ENCODE measurements around the gene C9orf50. TPM values are rescaled to one million over a fixed set of nuclear protein-coding genes. Genes with fewer than 3 reads are reported as not detected.

C9orf50 gene
- total and polyA plus RNA-seq, 2 donors (not counting 3 experiments of a cell fraction or from before 2014, with no cell fraction given): not detected

DNA sequence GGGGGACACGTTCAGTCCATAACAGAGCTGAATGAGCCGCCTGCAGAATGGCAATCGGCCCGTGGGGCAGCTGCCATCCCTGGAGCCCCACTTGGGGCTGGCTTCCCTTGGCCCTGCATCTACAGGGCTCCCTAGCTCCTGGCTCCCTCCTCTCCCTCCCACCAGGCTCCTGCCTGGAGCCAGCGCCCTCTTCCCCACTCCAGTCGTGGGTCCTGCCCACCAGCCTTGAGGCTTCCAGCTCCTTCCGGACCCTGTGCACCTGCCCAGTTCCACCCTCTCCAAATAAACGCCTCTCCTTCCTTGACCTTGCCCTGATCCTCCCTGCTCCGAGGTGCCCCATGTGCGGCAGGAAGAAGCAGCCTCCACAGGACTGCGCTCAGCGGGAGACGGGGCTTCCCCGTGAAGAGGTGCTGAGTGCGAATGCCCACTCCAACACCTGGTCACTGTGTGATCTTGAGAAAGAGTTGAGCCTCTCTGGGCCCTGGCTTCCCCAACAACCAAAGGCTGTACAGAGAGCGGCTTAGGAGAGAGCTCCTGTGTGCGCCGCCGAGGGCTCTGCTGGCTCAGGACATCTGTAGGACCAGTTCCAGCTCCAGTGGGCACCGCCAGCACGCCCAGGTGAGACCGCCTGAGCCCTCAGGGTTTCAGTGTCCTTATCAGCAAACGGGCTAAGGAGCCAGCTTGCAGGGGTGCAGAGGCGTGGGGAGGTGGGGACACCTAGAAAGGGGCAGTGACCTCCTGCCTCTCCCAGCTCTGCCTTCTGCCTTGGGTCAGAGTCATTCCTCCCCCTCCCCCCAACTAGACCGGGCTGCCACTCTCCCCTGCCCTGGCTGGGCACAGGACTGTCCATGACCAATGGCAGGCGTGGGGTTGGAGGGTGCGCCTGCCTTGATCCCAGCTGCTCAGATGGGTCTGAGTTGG, 12.1 kb downstream of the C9orf50 start:
- Histone ChIP-seq H3K27me3 (ENCODE audit: control insufficient read depth in 2 of 2, insufficient read depth in 2 of 2, low read length in 2 of 2) (peaks cover 0 to 5% of the 10 kb centered on the region in 2 experiments), H3K79me2 (ENCODE audit: control insufficient read depth, insufficient read depth, low read length) (no peaks in the 10 kb centered on the region), H3K4me1 (ENCODE audit: control insufficient read depth, extremely low read depth, insufficient read depth, low read length) (peaks cover 14% of the 10 kb centered on the region), H3K27ac (ENCODE audit: insufficient read depth, low read depth, low read length) (no peak overlapping the region), H3K9ac (replicated peaks; ENCODE audit: extremely low read depth, insufficient read depth, low read length) (no peak overlapping the region), H3K4me3 (replicated peaks in 1 of 3; ENCODE audit: insufficient read depth in 1 of 3, low read depth in 1 of 3, low read length in 3 of 3) (no peak overlapping the region), H3K4me2 (ENCODE audit: insufficient read depth, low read length) (no peak overlapping the region), H3K36me3 (ENCODE audit: control insufficient read depth in 2 of 2, extremely low read depth in 1 of 2, insufficient read depth in 2 of 2, low read length in 2 of 2) (no peaks in the 10 kb centered on the region), H3K9me3 (replicated peaks; ENCODE audit: control insufficient read depth, insufficient read depth, low read length) (no peaks in the 10 kb centered on the region), H3K9me1 (replicated peaks; ENCODE audit: control insufficient read depth, extremely low read depth, insufficient read depth, low read length) (no peaks in the 10 kb centered on the region), H2AFZ (ENCODE audit: low read depth, low read length) (no peak overlapping the region), H4K20me1 (replicated peaks; ENCODE audit: control insufficient read depth, extremely low read depth, insufficient read depth, low read length) (no peaks in the 10 kb centered on the region)
- FAIRE-seq: no peak
- no peak for TF ChIP-seq EZH2 (IDR thresholded peaks at IDR 0.05; ENCODE audit: borderline replicate concordance, low read depth, low read length, severe bottlenecking)
- TF ChIP-seq GATA2 (IDR thresholded peaks at IDR 0.05; ENCODE audit: insufficient read depth, insufficient read length, low read depth, low read length): no peak
- no peak for TF ChIP-seq POLR2A (IDR thresholded peaks at IDR 0.05; ENCODE audit: low read depth, low read length)
- TF ChIP-seq, protein P1, sequence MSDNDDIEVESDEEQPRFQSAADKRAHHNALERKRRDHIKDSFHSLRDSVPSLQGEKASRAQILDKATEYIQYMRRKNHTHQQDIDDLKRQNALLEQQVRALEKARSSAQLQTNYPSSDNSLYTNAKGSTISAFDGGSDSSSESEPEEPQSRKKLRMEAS (IDR thresholded peaks at IDR 0.05; ENCODE audit: insufficient read depth, insufficient read length): no peak
- no peak for TF ChIP-seq JUN (IDR thresholded peaks at IDR 0.05; ENCODE audit: borderline replicate concordance, insufficient read depth, insufficient read length, low read depth)
- no peak for TF ChIP-seq FOS (IDR thresholded peaks at IDR 0.05; ENCODE audit: borderline replicate concordance, insufficient read depth, low read length)
- TF ChIP-seq CTCF (IDR thresholded peaks at IDR 0.05; ENCODE audit: extremely low read depth in 1 of 2, insufficient read depth in 1 of 2, low read depth in 1 of 2, low read length in 2 of 2): no peak
- TF ChIP-seq MYC (IDR thresholded peaks at IDR 0.05; ENCODE audit: low read depth, low read length): no peak
- no peak for TF ChIP-seq POLR2AphosphoS5 (IDR thresholded peaks at IDR 0.05; ENCODE audit: insufficient read depth, low read depth, low read length)
- DNase-seq (ENCODE audit: low read depth, low spot score): no peak
- ChIA-PET CTCF (interaction anchor here (0.8 to 7.0 kb wide), 11 partner anchors 125 to 477 kb away, joined by 3 to 100 read pairs (median 5); no protein-coding TSS in a partner anchor), POLR2A (interaction anchor here (1.5 kb wide), 1 partner anchor 469 kb away, joined by 4 read pairs; no protein-coding TSS in a partner anchor)
- dilution Hi-C loops (cut with MboI; ENCODE audit: extremely low pct_ligation_motif_present, low sequenced_read_pairs): no loop called here
- BruUV-seq (replicated peaks): no TSS peak
- intact Hi-C loops (cut with micrococcal nuclease): no loop called here
